GM18520 (cell line): ENCODE results near the gene PRKACB.

Experiments
- ATAC-seq: cut with Tn5 transposase; IDR thresholded peaks from one replicate; pipeline ENCODE4 v1.9.1; 2021; ENCODE audit not compliant: unreplicated experiment

PRKACB gene

GRCh38 chr1:84155517-84155916 is 11.4 kb downstream of the PRKACB start:
- ATAC-seq: no peak

GRCh38 chr1:84156210-84156621 is 12.1 kb downstream of the PRKACB start:
- no peak for ATAC-seq

- ATAC-seq: no peak
These were observed 15.6 kb downstream of the PRKACB start for GRCh38 chr1:84159533-84160240.

GRCh38 chr1:84162295-84162694 is 18.2 kb downstream of the PRKACB start:
- ATAC-seq: no peak

GRCh38 chr1:84163123-84163931 is 19.3 kb downstream of the PRKACB start:
- ATAC-seq: no peak

- ATAC-seq: no peak
These were observed 20.1 kb downstream of the PRKACB start for GRCh38 chr1:84164161-84164560.

GRCh38 chr1:84164567-84165021 is 20.5 kb downstream of the PRKACB start:
- ATAC-seq: no peak

GRCh38 chr1:84165601-84166000 is 21.5 kb downstream of the PRKACB start:
- ATAC-seq: no peak

- peak; percentile 96 for ATAC-seq
These were observed 22.7 kb downstream of the PRKACB start for GRCh38 chr1:84166797-84167196.

GRCh38 chr1:84168783-84169182 is 24.7 kb downstream of the PRKACB start:
- no peak for ATAC-seq

- no peak for ATAC-seq
These were observed 26.1 kb downstream of the PRKACB start for GRCh38 chr1:84170171-84170570.

GRCh38 chr1:84171481-84171880 is 27.4 kb downstream of the PRKACB start:
- no peak for ATAC-seq

GRCh38 chr1:84174051-84174556 is 30.0 kb downstream of the PRKACB start:
- ATAC-seq: no peak

GRCh38 chr1:84181350-84182005 is 37.4 kb downstream of the PRKACB start:
- no peak for ATAC-seq

GRCh38 chr1:84190455-84190854 is 46.4 kb downstream of the PRKACB start:
- no peak for ATAC-seq

- ATAC-seq: no peak
These were observed 48.6 kb downstream of the PRKACB start for GRCh38 chr1:84192681-84193080.

GRCh38 chr1:84198832-84199231 is 54.8 kb downstream of the PRKACB start:
- no peak for ATAC-seq

GRCh38 chr1:84199257-84199656 is 55.2 kb downstream of the PRKACB start:
- ATAC-seq: no peak

GRCh38 chr1:84202126-84202525 is 58.1 kb downstream of the PRKACB start:
- no peak for ATAC-seq

- ATAC-seq: no peak
These were observed 62.3 kb downstream of the PRKACB start for GRCh38 chr1:84206375-84206774.

- no peak for ATAC-seq
These were observed 64.9 kb downstream of the PRKACB start for GRCh38 chr1:84208935-84209334.
